WTC11 (cell line): ENCODE data around the gene DCUN1D5. TPM values are rescaled to one million over a fixed set of nuclear protein-coding genes. Genes with fewer than 3 reads are reported as not detected.
A peak's percentile ranks its signal among the peaks of the same experiment; 100 is the strongest.

Experiments used
- ATAC-seq: fragments of 200-7000 bp; cut with Tn5 transposase; 2 replicates; pipeline ENCODE4 v1.10.0; 2021; ENCODE audit warnings: mild to moderate bottlenecking, moderate library complexity
- CTCF ChIA-PET: fragments of 300-600 bp; sonication (Branson Sonifier 250); formaldehyde crosslinking; loops from one replicate; lab custom pipeline; 2021; ENCODE audit warnings: antibody characterized with exemption; lab: Charles Lee
- POLR2A ChIA-PET: fragments of 350-600 bp; sonication (Branson Sonifier 250); formaldehyde crosslinking; loops from one replicate; lab custom pipeline; 2021; ENCODE audit warnings: antibody characterized with exemption; lab: Charles Lee
- DNase-seq: peaks from one replicate; pipeline ENCODE4 v3.0.0; 2021; ENCODE audit warnings: low spot score
- H3K27ac Mint-ChIP-seq: 2 replicates; pipeline ENCODE4 v1.8.0; 2021; ENCODE audit warnings: mixed read lengths
- H3K27me3 Mint-ChIP-seq: 2 replicates; pipeline ENCODE4 v1.8.0; 2021; ENCODE audit warnings: low read depth, mild to moderate bottlenecking, moderate library complexity, mixed read lengths
- H3K36me3 Mint-ChIP-seq: 2 replicates; pipeline ENCODE4 v1.8.0; 2021; ENCODE audit warnings: mixed read lengths
- H3K4me1 Mint-ChIP-seq: 2 replicates; pipeline ENCODE4 v1.8.0; 2022; ENCODE audit warnings: mixed read lengths
- H3K4me3 Mint-ChIP-seq: 2 replicates; pipeline ENCODE4 v1.8.0; 2021; ENCODE audit warnings: mild to moderate bottlenecking, moderate library complexity, mixed read lengths
- H3K9me3 Mint-ChIP-seq: 2 replicates; pipeline ENCODE4 v1.8.0; 2021; ENCODE audit warnings: mixed read lengths
- AFF4 ChIP-seq: sonication (generic); formaldehyde crosslinking; IDR thresholded peaks from 2 replicates; pipeline ENCODE4 v1.8.1; 2023; ENCODE audit warnings: mild to moderate bottlenecking, missing genetic modification reagents, borderline replicate concordance
- ATF6 ChIP-seq: sonication (generic); formaldehyde crosslinking; IDR thresholded peaks from 2 replicates; pipeline ENCODE4 v1.8.1; 2023; ENCODE audit warnings: mild to moderate bottlenecking, missing genetic modification reagents
- CREB1 ChIP-seq: sonication (generic); formaldehyde crosslinking; IDR thresholded peaks from 2 replicates; pipeline ENCODE4 v1.8.0; 2023; ENCODE audit warnings: mild to moderate bottlenecking, missing genetic modification reagents
- CREM ChIP-seq: sonication (generic); formaldehyde crosslinking; IDR thresholded peaks from 2 replicates; pipeline ENCODE4 v1.8.1; 2022; ENCODE audit warnings: mild to moderate bottlenecking, missing genetic modification reagents, moderate library complexity
- EMX1 ChIP-seq: fragments of 250-450 bp; sonication (Bioruptor Pico); IDR thresholded peaks from 2 replicates; pipeline ENCODE4 v1.8.0; 2021; ENCODE audit warnings: mild to moderate bottlenecking
- GABPB1 ChIP-seq: sonication (generic); formaldehyde crosslinking; IDR thresholded peaks from 2 replicates; pipeline ENCODE4 v1.8.1; 2023; ENCODE audit warnings: mild to moderate bottlenecking, missing genetic modification reagents
- KAT7 ChIP-seq: sonication (generic); formaldehyde crosslinking; IDR thresholded peaks from 2 replicates; pipeline ENCODE4 v1.8.1; 2023; ENCODE audit warnings: missing genetic modification reagents, mild to moderate bottlenecking, borderline replicate concordance
- MLX ChIP-seq: sonication (generic); formaldehyde crosslinking; IDR thresholded peaks from 2 replicates; pipeline ENCODE4 v1.8.1; 2023; ENCODE audit warnings: mild to moderate bottlenecking, missing genetic modification reagents, moderate library complexity
- MYBL2 ChIP-seq: sonication (generic); formaldehyde crosslinking; IDR thresholded peaks from 2 replicates; pipeline ENCODE4 v1.8.1; 2023; ENCODE audit warnings: mild to moderate bottlenecking, moderate library complexity, missing genetic modification reagents
- NFATC4 ChIP-seq: fragments of 250-450 bp; sonication (Bioruptor Pico); IDR thresholded peaks from 2 replicates; pipeline ENCODE4 v1.9.0; 2021; ENCODE audit warnings: mild to moderate bottlenecking
- NFYB ChIP-seq: sonication (generic); formaldehyde crosslinking; conservative IDR thresholded peaks from 2 replicates; pipeline ENCODE4 v1.8.0; 2022; ENCODE audit warnings: low read depth, missing genetic modification reagents
- TCF7 ChIP-seq: sonication (generic); formaldehyde crosslinking; IDR thresholded peaks from 2 replicates; pipeline ENCODE4 v1.8.0; 2022; ENCODE audit warnings: mild to moderate bottlenecking, low read depth, missing genetic modification reagents, moderate library complexity
- TEAD4 ChIP-seq: sonication (generic); formaldehyde crosslinking; IDR thresholded peaks from 2 replicates; pipeline ENCODE4 v1.8.0; 2022; ENCODE audit warnings: mild to moderate bottlenecking, missing genetic modification reagents
- TP53 ChIP-seq: sonication (generic); formaldehyde crosslinking; IDR thresholded peaks from 2 replicates; pipeline ENCODE4 v1.8.1; 2023; ENCODE audit warnings: mild to moderate bottlenecking, missing genetic modification reagents
- USF1 ChIP-seq: sonication (generic); formaldehyde crosslinking; IDR thresholded peaks from 2 replicates; pipeline ENCODE4 v1.8.0; 2022; ENCODE audit warnings: mild to moderate bottlenecking, missing genetic modification reagents
- ZNF219 ChIP-seq: sonication (generic); formaldehyde crosslinking; IDR thresholded peaks from 2 replicates; pipeline ENCODE4 v1.8.0; 2023; ENCODE audit warnings: missing genetic modification reagents, mild to moderate bottlenecking, borderline replicate concordance
- ZNF232 ChIP-seq: sonication (generic); formaldehyde crosslinking; IDR thresholded peaks from 2 replicates; pipeline ENCODE4 v1.8.0; 2022; ENCODE audit warnings: mild to moderate bottlenecking, missing genetic modification reagents
- ZNF263 ChIP-seq: sonication (generic); formaldehyde crosslinking; IDR thresholded peaks from 2 replicates; pipeline ENCODE4 v1.8.1; 2022; ENCODE audit warnings: low read depth, mild to moderate bottlenecking, moderate library complexity, missing genetic modification reagents
- ZNF423 ChIP-seq: fragments of 250-450 bp; sonication (Bioruptor Pico); IDR thresholded peaks from 2 replicates; pipeline ENCODE4 v2.1.2; 2022; ENCODE audit warnings: mild to moderate bottlenecking, moderate library complexity
- ZNF671 ChIP-seq: fragments of 250-450 bp; sonication (Bioruptor Pico); IDR thresholded peaks from 2 replicates; pipeline ENCODE4 v1.8.0; 2021; ENCODE audit warnings: mild to moderate bottlenecking
- total RNA-seq: library from RNA; stranded (reverse); gene quantifications from 3 replicates; pipeline ENCODE4 v1.2.3, GENCODE V29; 2021
- TF ChIP-seq, protein P1 (sequence below): fragments of 250-450 bp; sonication (Bioruptor Pico); IDR thresholded peaks from 2 replicates; pipeline ENCODE4 v1.8.0; 2021; ENCODE audit warnings: mild to moderate bottlenecking
- TF ChIP-seq, protein P2 (sequence below): sonication (generic); formaldehyde crosslinking; IDR thresholded peaks from 2 replicates; pipeline ENCODE4 v1.8.1; 2022; ENCODE audit warnings: mild to moderate bottlenecking, missing genetic modification reagents, moderate library complexity, borderline replicate concordance
- TF ChIP-seq, protein P3 (sequence below): sonication (generic); formaldehyde crosslinking; IDR thresholded peaks from 2 replicates; pipeline ENCODE4 v1.8.0; 2022; ENCODE audit warnings: mild to moderate bottlenecking, missing genetic modification reagents
- TF ChIP-seq, protein P4 (sequence below): sonication (generic); formaldehyde crosslinking; IDR thresholded peaks from 2 replicates; pipeline ENCODE4 v1.8.1; 2023; ENCODE audit warnings: mild to moderate bottlenecking, missing genetic modification reagents

The DCUN1D5 gene
- total RNA-seq, 1 experiment from 2014 or later = 98.2 TPM

DNA sequence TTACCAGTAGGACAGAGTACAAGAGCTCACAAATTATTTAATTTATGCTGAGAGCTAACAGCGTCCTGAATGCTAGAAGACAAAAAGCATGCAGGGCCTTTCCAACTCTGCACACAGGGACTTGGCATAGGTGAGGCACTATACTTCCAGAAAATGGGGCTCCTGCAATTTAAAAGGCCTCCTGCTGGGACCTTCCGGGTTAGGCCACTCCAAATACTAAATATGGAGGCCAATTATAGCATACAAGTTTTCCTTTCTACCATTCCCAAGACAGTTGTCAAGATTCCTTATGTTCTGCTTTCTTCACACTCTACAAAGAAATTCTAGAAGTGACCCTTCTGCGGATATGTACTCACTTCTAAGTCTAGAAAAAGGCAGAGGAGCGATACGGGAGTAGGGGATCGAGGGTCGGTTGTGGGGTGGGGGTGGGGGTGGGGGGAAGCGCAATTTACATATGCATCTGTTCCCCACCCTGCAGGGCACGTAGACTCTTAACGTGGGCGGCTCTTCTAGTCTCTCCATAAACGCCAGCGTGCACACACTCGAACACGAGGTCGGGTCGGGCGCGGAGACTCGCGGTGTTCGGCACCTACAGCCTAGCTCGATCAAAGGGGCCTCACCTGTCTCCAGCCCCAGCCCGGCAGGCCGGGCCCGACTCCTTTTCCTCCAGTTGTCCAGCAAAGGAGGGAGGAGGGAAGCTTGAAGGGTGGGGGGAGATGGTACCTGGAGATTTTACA, 728 bp downstream of the DCUN1D5 start (continued):
- TF ChIP-seq CREB1 (CRISPR knock-in tag) (no peak), ZNF263 (CRISPR knock-in tag) (no peak), ZNF423 (CRISPR knock-in tag) (no peak), TCF7 (CRISPR knock-in tag) (no peak), USF1 (CRISPR knock-in tag) (no peak)
- TF ChIP-seq, protein P1, sequence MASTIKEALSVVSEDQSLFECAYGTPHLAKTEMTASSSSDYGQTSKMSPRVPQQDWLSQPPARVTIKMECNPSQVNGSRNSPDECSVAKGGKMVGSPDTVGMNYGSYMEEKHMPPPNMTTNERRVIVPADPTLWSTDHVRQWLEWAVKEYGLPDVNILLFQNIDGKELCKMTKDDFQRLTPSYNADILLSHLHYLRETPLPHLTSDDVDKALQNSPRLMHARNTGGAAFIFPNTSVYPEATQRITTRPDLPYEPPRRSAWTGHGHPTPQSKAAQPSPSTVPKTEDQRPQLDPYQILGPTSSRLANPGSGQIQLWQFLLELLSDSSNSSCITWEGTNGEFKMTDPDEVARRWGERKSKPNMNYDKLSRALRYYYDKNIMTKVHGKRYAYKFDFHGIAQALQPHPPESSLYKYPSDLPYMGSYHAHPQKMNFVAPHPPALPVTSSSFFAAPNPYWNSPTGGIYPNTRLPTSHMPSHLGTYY (CRISPR knock-in tag) = no peak

DNA sequence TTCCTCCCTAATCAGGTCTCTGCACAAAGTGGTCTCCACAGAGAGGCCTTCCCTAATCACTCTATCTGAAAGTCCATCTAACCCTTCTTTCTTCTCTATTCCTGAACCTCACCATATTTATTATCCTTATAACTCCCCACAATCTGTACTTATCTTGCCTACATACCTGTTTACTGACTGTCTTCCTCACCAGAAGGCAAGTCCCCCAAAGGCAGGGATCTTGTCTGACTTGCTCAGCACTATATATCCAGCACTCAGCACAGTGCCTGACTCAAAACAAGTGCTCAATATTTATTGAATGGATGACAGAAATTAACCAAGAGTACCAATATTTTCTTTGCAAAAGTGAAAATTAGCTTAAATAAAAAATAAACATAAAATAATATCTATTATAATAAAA, 5.5 kb downstream of the DCUN1D5 start:
- no peak for ATAC-seq
- H3K27me3 Mint-ChIP-seq = no peaks in the 10 kb centered on the region
- H3K4me1 Mint-ChIP-seq = peaks cover 13% of the 10 kb centered on the region
- TF ChIP-seq NFATC4 (CRISPR knock-in tag) = no peak
- no peak for TF ChIP-seq ZNF219 (CRISPR knock-in tag)
- no peak for TF ChIP-seq ATF6 (CRISPR knock-in tag)
- TF ChIP-seq TP53 (CRISPR knock-in tag) = no peak
- TF ChIP-seq, protein P2, sequence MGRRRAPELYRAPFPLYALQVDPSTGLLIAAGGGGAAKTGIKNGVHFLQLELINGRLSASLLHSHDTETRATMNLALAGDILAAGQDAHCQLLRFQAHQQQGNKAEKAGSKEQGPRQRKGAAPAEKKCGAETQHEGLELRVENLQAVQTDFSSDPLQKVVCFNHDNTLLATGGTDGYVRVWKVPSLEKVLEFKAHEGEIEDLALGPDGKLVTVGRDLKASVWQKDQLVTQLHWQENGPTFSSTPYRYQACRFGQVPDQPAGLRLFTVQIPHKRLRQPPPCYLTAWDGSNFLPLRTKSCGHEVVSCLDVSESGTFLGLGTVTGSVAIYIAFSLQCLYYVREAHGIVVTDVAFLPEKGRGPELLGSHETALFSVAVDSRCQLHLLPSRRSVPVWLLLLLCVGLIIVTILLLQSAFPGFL (CRISPR knock-in tag) = no peak
- TF ChIP-seq EMX1 = no peak
- no peak for TF ChIP-seq GABPB1
- TF ChIP-seq AFF4 (CRISPR knock-in tag) = no peak
- TF ChIP-seq ZNF232 (CRISPR knock-in tag) = no peak
- TF ChIP-seq KAT7 (CRISPR knock-in tag) = no peak
- TF ChIP-seq CREM (CRISPR knock-in tag) = no peak
- no peak for TF ChIP-seq ZNF423 (CRISPR knock-in tag)
- TF ChIP-seq, protein P3, sequence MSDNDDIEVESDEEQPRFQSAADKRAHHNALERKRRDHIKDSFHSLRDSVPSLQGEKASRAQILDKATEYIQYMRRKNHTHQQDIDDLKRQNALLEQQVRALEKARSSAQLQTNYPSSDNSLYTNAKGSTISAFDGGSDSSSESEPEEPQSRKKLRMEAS (CRISPR knock-in tag) = no peak
- TF ChIP-seq, protein P4, sequence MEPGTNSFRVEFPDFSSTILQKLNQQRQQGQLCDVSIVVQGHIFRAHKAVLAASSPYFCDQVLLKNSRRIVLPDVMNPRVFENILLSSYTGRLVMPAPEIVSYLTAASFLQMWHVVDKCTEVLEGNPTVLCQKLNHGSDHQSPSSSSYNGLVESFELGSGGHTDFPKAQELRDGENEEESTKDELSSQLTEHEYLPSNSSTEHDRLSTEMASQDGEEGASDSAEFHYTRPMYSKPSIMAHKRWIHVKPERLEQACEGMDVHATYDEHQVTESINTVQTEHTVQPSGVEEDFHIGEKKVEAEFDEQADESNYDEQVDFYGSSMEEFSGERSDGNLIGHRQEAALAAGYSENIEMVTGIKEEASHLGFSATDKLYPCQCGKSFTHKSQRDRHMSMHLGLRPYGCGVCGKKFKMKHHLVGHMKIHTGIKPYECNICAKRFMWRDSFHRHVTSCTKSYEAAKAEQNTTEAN (CRISPR knock-in tag) = no peak
- no peak for TF ChIP-seq ZNF671 (CRISPR knock-in tag)
- TF ChIP-seq TEAD4 (CRISPR knock-in tag) = no peak
- TF ChIP-seq MLX (CRISPR knock-in tag) = no peak
- TF ChIP-seq NFYB (CRISPR knock-in tag) = no peak
- TF ChIP-seq MYBL2 = no peak
- TF ChIP-seq, all 79 proteins: peak for 0
- no peak overlapping the region for H3K4me3 Mint-ChIP-seq
- ChIA-PET POLR2A (no interaction called here), CTCF (interaction anchor here (0.8 kb wide), 1 partner anchor 255 kb away, joined by 3 read pairs; no protein-coding TSS in a partner anchor)
- DNase-seq = no peak
- H3K9me3 Mint-ChIP-seq = no peaks in the 10 kb centered on the region
- peak overlapping the region; percentile 67 for H3K27ac Mint-ChIP-seq
- H3K36me3 Mint-ChIP-seq = peaks cover 40% of the 10 kb centered on the region
